ENCODE data around the gene NYNRIN. TPM values are rescaled to one million over a fixed set of nuclear protein-coding genes. Genes with fewer than 3 reads are reported as not detected.

The NYNRIN gene
- total RNA-seq, 2 donors from 2014 or later: 9.5 to 11.6 TPM

DNA sequence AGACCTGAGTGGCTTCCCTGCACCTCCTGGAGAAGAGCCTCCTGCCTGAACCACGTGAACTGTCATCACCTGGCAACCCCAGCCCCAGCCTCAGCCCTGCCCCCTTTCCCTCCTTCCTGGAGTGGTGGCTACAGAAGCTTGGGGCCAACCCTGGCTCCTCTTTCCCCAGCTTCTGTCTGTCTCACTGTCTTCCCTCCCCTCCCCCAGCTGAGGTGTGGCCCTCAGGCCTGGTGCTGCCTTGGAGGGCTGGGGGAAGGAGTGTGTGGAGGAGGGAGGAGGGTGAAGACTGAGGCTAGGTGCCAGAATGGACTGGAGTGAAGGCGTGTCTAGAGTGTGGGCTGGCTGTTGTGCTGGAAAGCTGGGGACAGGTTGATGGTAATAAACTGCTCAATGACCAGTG is 21.1 kb upstream of the NYNRIN start:
- no peaks in the 10 kb centered on the region for H3K9me3 ChIP-seq
- TF ChIP-seq, protein P1, sequence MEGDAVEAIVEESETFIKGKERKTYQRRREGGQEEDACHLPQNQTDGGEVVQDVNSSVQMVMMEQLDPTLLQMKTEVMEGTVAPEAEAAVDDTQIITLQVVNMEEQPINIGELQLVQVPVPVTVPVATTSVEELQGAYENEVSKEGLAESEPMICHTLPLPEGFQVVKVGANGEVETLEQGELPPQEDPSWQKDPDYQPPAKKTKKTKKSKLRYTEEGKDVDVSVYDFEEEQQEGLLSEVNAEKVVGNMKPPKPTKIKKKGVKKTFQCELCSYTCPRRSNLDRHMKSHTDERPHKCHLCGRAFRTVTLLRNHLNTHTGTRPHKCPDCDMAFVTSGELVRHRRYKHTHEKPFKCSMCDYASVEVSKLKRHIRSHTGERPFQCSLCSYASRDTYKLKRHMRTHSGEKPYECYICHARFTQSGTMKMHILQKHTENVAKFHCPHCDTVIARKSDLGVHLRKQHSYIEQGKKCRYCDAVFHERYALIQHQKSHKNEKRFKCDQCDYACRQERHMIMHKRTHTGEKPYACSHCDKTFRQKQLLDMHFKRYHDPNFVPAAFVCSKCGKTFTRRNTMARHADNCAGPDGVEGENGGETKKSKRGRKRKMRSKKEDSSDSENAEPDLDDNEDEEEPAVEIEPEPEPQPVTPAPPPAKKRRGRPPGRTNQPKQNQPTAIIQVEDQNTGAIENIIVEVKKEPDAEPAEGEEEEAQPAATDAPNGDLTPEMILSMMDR (IDR thresholded peaks at IDR 0.05): no peak
- H3K36me3 ChIP-seq: peaks cover 13% of the 10 kb centered on the region
- H3K27me3 ChIP-seq (replicated peaks; ENCODE audit: insufficient read depth): no peaks in the 10 kb centered on the region
- no peak for ATAC-seq (ENCODE audit: insufficient number of reproducible peaks, low FRiP score, low read depth)
- H3K27ac ChIP-seq: no peak overlapping the region
- H3K4me1 ChIP-seq (ENCODE audit: control insufficient read depth in 1 of 2, low read depth in 2 of 2): no peaks in the 10 kb centered on the region
- no peak for DNase-seq (ENCODE audit: low spot score)
- no peak overlapping the region for H3K4me3 ChIP-seq

DNA sequence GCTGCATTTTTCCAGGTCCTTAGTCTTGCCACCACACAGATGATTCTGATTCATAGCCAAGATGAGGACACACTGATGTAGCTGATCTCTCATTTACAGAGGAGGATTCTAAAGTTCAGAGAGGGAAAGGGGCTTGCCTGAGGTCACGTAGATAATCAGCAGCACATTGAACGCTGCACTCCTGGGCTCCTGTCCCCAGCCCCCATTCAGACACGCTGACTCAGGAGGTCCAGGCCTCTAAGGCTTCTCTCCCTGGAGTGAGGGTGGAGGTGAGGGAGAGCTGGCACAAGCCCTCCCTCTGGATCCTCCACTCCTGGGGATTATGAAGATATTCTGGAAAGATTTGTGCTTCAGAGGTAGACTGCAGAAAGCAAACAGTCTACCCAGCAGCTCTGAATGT is 20.5 kb upstream of the NYNRIN start:
- H3K27ac ChIP-seq: no peak overlapping the region
- H3K9me3 ChIP-seq: no peaks in the 10 kb centered on the region
- no peaks in the 10 kb centered on the region for H3K27me3 ChIP-seq (replicated peaks; ENCODE audit: insufficient read depth)
- ATAC-seq (ENCODE audit: insufficient number of reproducible peaks, low FRiP score, low read depth) (no peak), DNase-seq (ENCODE audit: low spot score) (no peak)
- TF ChIP-seq, protein P1 (IDR thresholded peaks at IDR 0.05): no peak
- no peaks in the 10 kb centered on the region for H3K4me1 ChIP-seq (ENCODE audit: control insufficient read depth in 1 of 2, low read depth in 2 of 2)
- peaks cover 13% of the 10 kb centered on the region for H3K36me3 ChIP-seq
- no peak overlapping the region for H3K4me3 ChIP-seq

DNA sequence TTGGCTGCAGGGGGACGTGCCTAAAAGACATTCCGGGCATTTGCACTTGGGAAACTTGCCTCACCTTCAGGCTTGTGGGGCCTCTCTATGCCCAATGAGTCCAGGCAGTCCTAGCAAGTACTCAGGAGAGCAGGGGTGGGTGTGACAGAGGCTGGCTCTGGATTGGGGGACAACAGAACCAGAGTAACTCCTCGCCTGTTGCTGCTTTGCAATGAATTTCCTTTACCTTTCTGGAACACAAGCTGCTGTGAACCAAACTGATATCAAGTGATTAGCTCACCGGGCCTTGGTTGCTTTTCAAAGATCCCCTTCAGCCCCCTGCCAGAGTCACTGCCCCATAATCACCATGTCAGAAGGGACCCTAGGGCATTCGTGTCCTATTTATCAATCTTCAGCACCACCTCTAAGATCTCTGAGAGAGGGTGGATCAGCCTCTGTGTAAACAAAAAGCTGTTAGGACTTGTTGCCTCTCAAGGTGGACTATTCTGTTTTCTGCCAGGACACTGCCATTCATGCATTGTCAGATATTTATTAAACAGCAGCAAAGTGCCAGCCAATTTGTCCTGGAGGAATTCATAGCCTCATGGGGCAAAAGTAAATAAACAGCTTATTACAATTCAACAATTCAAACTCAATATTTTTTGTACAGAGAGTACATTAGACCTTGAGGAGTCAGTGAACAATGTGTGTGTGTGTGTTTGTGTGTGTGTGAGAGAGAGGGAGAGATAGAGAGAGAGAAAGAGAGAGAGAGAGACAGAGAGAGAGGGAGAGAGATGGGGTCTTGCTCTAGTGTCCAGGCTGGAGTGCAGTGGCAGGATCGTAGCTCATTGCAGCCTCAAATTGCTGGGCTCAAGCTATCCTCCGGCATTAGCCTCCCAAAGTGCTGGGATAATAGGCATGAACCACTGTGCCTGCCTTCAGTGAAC is 19.6 kb upstream of the NYNRIN start:
- no peaks in the 10 kb centered on the region for H3K4me1 ChIP-seq (ENCODE audit: control insufficient read depth in 1 of 2, low read depth in 2 of 2)
- DNase-seq (ENCODE audit: low spot score) (no peak), ATAC-seq (ENCODE audit: insufficient number of reproducible peaks, low FRiP score, low read depth) (no peak)
- H3K27me3 ChIP-seq (replicated peaks; ENCODE audit: insufficient read depth): no peaks in the 10 kb centered on the region
- TF ChIP-seq, protein P1 (IDR thresholded peaks at IDR 0.05): no peak
- H3K4me3 ChIP-seq: no peak overlapping the region
- H3K9me3 ChIP-seq: no peaks in the 10 kb centered on the region
- H3K27ac ChIP-seq: no peak overlapping the region
- peaks cover 13% of the 10 kb centered on the region for H3K36me3 ChIP-seq

DNA sequence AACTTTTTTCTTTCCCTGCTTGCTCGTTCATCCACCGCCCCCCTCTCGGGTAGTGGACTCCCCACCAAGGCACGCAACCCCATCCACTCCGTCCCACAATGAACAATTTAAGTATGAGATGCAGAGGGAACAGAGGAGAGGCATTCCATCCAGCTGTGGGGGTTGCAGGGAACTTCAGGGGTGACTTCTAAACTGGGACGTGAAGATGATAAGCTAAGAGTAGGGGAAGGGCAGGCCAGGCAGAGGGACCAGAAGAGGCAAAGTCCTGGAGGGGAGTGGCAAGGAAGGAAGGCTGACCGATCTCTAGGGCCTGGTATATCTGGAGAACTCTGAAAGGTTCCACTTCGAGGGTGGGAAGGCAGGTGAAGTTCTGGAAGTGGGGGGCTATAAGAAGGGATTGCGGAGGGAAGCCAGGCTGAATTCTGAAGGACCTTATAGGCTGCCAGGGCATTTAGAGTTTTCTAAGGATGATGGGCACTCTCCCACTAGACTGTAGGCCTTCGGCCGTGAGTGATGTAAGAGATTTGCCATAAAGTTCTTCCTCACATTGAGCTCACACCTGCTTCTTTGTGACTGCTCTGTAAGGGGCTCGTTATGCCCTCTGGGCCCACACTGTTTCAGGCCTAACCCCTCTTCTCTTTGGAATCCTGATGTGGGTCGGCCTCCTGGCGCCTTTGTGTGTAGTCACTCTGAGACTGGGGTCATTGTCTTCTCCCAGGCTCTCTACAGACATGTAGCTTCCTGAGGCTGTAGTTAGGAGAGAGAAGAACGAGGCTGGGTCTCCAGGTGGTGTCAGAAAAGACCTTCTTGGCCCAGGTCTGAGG is 18.7 kb upstream of the NYNRIN start:
- Histone ChIP-seq H3K27me3 (replicated peaks; ENCODE audit: insufficient read depth) (no peaks in the 10 kb centered on the region), H3K27ac (no peak overlapping the region), H3K4me3 (no peak overlapping the region), H3K4me1 (ENCODE audit: control insufficient read depth in 1 of 2, low read depth in 2 of 2) (no peaks in the 10 kb centered on the region), H3K9me3 (no peaks in the 10 kb centered on the region), H3K36me3 (peaks cover 13% of the 10 kb centered on the region)
- no peak for ATAC-seq (ENCODE audit: insufficient number of reproducible peaks, low FRiP score, low read depth)
- no peak for DNase-seq (ENCODE audit: low spot score)
- TF ChIP-seq, protein P1 (IDR thresholded peaks at IDR 0.05): no peak
